BLaER1 treated with 17β-estradiol and CSF1 and Interleukin-3, amounts not matched to agents 10 nM and 100 nM (cell line): Measurements from ENCODE around the gene RNF135.
A peak's percentile ranks its signal among the peaks of the same experiment; 100 is the strongest.

Source experiments
- H3K27ac ChIP-seq, 11 experiments: shearing (Covaris generic); formaldehyde crosslinking; 2 replicates each; pipeline ENCODE4 v1.8.1; 2022
- H3K27me3 ChIP-seq, 11 experiments: shearing (Covaris generic); formaldehyde crosslinking; 2 replicates each; pipeline ENCODE4 v1.8.1; 2022
- H3K36me3 ChIP-seq, 11 experiments: shearing (Covaris generic); formaldehyde crosslinking; 2 replicates each; pipeline ENCODE4 v1.8.1; 2022
- H3K4me1 ChIP-seq, 10 experiments: shearing (Covaris generic); formaldehyde crosslinking; 2 replicates each; pipeline ENCODE4 v1.8.1; 2022
- H3K4me2 ChIP-seq, 11 experiments: shearing (Covaris generic); formaldehyde crosslinking; 2 replicates each; pipeline ENCODE4 v1.8.1; 2022
- H3K4me3 ChIP-seq, 10 experiments: shearing (Covaris generic); formaldehyde crosslinking; 2 replicates each; pipeline ENCODE4 v1.8.1; 2022
- H3K9ac ChIP-seq, 11 experiments: shearing (Covaris generic); formaldehyde crosslinking; 2 replicates each; pipeline ENCODE4 v1.8.1; 2022
- H3K9me3 ChIP-seq, 11 experiments: shearing (Covaris generic); formaldehyde crosslinking; replicated peaks in 1 of 11; 2 replicates each; pipeline ENCODE4 v1.8.1; 2022
- H4K20me1 ChIP-seq, 11 experiments: shearing (Covaris generic); formaldehyde crosslinking; 2 replicates each; pipeline ENCODE4 v1.8.1; 2022
- Cebpa-rat ChIP-seq, 11 experiments: shearing (Covaris generic); IDR thresholded peaks; 2 replicates each; pipeline ENCODE4 v1.8.1; 2022

The RNF135 gene, protein sequence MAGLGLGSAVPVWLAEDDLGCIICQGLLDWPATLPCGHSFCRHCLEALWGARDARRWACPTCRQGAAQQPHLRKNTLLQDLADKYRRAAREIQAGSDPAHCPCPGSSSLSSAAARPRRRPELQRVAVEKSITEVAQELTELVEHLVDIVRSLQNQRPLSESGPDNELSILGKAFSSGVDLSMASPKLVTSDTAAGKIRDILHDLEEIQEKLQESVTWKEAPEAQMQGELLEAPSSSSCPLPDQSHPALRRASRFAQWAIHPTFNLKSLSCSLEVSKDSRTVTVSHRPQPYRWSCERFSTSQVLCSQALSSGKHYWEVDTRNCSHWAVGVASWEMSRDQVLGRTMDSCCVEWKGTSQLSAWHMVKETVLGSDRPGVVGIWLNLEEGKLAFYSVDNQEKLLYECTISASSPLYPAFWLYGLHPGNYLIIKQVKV

DNA sequence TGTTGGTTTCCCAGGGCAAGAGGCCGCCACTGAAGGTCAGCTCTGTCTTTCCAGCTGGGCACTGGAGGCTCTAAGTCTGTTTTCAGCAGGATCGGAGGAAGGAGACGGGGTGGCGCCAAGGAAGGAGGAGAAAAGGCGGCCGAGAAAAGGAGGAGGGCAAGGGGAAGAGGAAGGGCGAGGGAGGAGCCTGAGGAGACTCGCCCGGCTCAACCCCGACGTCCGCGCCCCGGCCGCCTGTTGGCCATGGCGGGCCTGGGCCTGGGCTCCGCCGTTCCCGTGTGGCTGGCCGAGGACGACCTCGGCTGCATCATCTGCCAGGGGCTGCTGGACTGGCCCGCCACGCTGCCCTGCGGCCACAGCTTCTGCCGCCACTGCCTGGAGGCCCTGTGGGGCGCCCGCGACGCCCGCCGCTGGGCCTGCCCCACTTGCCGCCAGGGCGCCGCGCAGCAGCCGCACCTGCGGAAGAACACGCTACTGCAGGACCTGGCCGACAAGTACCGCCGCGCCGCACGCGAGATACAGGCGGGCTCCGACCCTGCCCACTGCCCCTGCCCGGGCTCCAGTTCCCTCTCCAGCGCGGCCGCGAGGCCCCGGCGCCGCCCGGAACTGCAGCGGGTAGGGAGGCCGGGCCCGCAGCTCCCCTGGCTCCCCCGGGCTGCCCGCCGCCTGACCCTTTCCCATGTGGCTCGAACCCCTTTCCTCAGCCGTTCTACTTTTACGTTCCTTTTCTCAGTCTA lies at the start of gene RNF135:
Gene RNF135 (plus strand): TSS at position 209 of the 737 bp plus-strand sequence. CDS start 35 bp downstream, at position 244.
- Histone ChIP-seq H3K9ac (peak within 1 kb of the TSS; percentile 94 to 100 (median 97)), H3K27me3 (no peaks in the 10 kb centered on the region), H3K4me3 (peak within 1 kb of the TSS; percentile 68 to 87 (median 74)), H3K4me1 (peaks cover 27 to 74% (median 45%) of the 10 kb centered on the region in 10 experiments), H3K4me2 (peak within 1 kb of the TSS; percentile 81 to 98 (median 91)), H3K27ac (peak within 1 kb of the TSS; percentile 95 to 100 (median 97)), H3K9me3 (peaks cover 30 to 42% (median 37%) of the 10 kb centered on the region in 11 experiments), H4K20me1 (no peaks in the 10 kb centered on the region), H3K36me3 (peaks cover 26 to 47% (median 38%) of the 10 kb centered on the region in 11 experiments)
- TF ChIP-seq Cebpa-rat (IDR thresholded peaks at IDR 0.05) = no peak

DNA sequence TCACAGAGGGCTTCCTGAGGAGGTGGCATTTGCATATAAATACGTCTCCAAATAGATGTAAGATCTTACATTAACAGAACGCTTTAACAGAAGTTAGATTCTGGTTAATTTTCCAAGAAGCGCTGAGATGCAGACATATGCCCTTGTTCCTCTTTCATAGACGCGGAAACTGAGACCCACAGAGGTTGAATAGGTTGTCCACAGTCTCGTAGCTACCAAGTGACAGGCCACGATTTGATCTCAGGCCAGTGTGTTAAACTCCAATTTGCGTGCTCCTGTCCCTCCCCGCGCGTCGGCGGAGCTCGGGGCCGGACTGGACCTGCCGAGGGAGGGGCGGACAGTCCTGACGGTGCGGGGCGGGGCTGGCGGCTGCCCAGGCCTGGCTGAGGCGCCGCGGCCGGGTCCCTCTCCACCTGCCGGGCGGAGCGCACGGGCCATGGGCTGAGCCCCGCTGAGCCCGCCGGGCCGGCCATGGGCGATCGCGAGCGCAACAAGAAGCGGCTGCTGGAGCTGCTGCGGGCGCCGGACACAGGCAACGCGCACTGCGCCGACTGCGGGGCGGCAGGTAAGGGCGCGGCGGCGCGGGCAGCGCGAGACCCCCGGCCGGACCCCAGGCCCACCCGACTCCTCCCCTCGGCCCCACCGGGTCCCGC lies 49.2 kb upstream of the RNF135 start, which contains the start of gene ADAP2:
Gene ADAP2 (plus strand): TSS at position 402 of the 653 bp plus-strand sequence. CDS start 70 bp downstream, at position 472.
- H3K27ac ChIP-seq = no peak within 1 kb of the TSS

DNA sequence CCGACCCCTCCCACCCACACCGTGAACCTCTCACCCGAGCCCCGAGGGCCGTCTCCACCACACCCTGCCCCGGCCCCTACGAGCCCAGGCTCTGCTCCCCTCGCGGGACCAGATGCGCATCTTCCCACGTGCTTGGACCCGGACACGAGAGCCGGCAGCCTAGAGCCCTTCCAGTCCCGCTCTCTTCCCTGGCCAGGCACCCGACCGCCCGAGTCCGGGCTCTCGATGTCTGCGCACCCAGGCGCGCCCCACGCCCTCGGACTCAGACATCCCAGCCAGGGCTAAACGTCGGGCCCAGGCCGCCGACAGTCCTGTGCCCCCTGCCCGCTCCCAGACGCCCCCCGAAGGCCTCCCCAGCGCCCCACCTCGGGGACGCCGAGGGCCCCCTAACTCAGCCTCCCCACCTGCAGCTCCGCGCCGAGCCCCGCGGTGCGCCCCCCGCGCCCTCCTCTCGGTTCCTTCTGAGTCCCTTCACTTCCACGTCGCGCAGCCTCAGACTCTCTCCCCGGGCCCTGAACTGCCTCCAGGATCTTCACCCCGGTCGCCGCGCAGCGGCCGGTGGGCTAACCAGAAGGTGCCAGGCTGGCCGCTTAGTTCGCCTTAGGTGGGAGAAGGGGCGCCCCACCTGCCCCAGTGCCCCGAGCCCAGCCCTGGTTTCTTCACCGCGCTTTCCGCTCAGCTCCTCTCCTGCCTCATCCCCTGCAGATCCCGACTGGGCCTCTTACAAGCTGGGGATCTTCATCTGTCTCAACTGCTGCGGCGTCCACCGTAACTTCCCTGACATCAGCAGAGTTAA lies 48.4 kb upstream of the RNF135 start:
- peaks cover 31 to 48% (median 47%) of the 10 kb centered on the region in 11 experiments for H3K27me3 ChIP-seq
- no peaks in the 10 kb centered on the region for H4K20me1 ChIP-seq
- peak overlapping the region in 2 of 11 experiments; percentile 71 to 82; a peak in 3 of 22 replicates for H3K4me2 ChIP-seq
- H3K4me3 ChIP-seq = peak overlapping the region in 1 of 10 experiments; percentile 40; a peak in 1 of 20 replicates
- H3K27ac ChIP-seq = no peak overlapping the region
- H3K9me3 ChIP-seq = no peaks in the 10 kb centered on the region
- no peaks in the 10 kb centered on the region for H3K36me3 ChIP-seq
- peaks cover 0 to 35% (median 0%) of the 10 kb centered on the region in 10 experiments; a peak in 8 of 20 replicates for H3K4me1 ChIP-seq
- no peak for TF ChIP-seq Cebpa-rat (IDR thresholded peaks at IDR 0.05)
- H3K9ac ChIP-seq = no peak overlapping the region; a peak in 1 of 22 replicates

More for the DNA sequence above, 49.2 kb upstream of the RNF135 start, which contains the start of gene ADAP2:
- Histone ChIP-seq H3K4me1 (peaks cover 0 to 28% (median 0%) of the 10 kb centered on the region in 10 experiments; a peak in 8 of 20 replicates), H3K4me3 (peak within 1 kb of the TSS in 3 of 10 experiments; percentile 8 to 40 (median 32); a peak in 5 of 20 replicates), H3K9me3 (no peaks in the 10 kb centered on the region), H4K20me1 (no peaks in the 10 kb centered on the region), H3K4me2 (peak within 1 kb of the TSS in 4 of 11 experiments; percentile 12 to 82 (median 62); a peak in 6 of 22 replicates), H3K9ac (peak within 1 kb of the TSS in 2 of 11 experiments; percentile 16 to 50; a peak in 2 of 22 replicates), H3K36me3 (no peaks in the 10 kb centered on the region), H3K27me3 (peaks cover 31 to 48% (median 47%) of the 10 kb centered on the region in 11 experiments)
- no peak for TF ChIP-seq Cebpa-rat (IDR thresholded peaks at IDR 0.05)

DNA sequence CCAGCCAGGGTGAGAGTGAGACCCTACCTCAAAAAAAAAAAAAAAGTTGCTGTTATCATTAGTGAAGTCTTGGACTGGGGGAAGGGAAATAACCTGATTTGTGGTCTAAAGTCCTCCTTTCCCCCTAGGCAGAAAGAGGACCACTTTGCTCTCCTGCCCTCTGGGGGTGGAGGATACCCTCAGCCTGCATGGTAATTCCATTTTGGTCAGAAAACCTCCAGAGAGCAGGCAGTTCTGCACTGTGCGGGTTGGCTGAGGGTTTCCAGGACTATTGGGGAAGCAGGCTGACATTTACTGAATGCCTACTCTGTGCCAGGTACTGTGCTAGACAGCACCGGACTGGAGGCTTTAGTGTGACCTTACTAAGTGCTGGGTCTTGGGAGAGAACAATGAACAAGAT lies 46.5 kb upstream of the RNF135 start:
- TF ChIP-seq Cebpa-rat (IDR thresholded peaks at IDR 0.05) = no peak
- Histone ChIP-seq H3K36me3 (no peaks in the 10 kb centered on the region), H3K27me3 (peaks cover 31 to 48% (median 47%) of the 10 kb centered on the region in 11 experiments), H3K4me2 (no peak overlapping the region), H3K9me3 (no peaks in the 10 kb centered on the region), H4K20me1 (no peaks in the 10 kb centered on the region), H3K4me1 (peaks cover 0 to 53% (median 0%) of the 10 kb centered on the region in 10 experiments; a peak in 8 of 20 replicates), H3K4me3 (no peak overlapping the region), H3K9ac (no peak overlapping the region), H3K27ac (no peak overlapping the region)

DNA sequence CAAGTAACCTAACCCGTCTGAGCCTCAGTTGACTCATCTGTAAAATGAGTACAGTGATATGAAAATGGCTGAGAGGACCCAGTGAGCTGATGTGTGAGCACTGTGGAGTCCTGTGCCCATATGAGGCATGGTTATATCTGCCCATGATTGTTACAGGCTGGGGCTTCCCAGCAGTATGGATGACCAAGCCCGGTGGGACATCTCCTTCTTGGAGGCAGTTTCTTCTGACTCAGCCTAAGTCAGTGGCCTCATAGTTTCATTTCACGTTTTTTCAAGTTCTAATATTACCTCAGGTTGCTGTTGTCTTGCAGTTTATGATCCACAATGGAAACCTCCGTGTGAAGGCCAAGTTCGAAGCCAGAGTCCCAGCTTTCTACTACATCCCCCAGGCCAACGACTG lies 44.3 kb upstream of the RNF135 start:
- H3K4me2 ChIP-seq = peak overlapping the region in 5 of 11 experiments; percentile 20 to 81 (median 46); a peak in 8 of 22 replicates
- no peak for TF ChIP-seq Cebpa-rat (IDR thresholded peaks at IDR 0.05)
- peak overlapping the region in 4 of 11 experiments; percentile 22 to 40 (median 29); a peak in 5 of 22 replicates for H3K27ac ChIP-seq
- no peaks in the 10 kb centered on the region for H4K20me1 ChIP-seq
- peaks cover 20 to 32% (median 31%) of the 10 kb centered on the region in 11 experiments for H3K27me3 ChIP-seq
- no peak overlapping the region for H3K4me3 ChIP-seq
- no peaks in the 10 kb centered on the region for H3K9me3 ChIP-seq
- no peak overlapping the region for H3K9ac ChIP-seq
- H3K36me3 ChIP-seq = no peaks in the 10 kb centered on the region
- H3K4me1 ChIP-seq = peaks cover 0 to 47% (median 0%) of the 10 kb centered on the region in 10 experiments; a peak in 8 of 20 replicates

DNA sequence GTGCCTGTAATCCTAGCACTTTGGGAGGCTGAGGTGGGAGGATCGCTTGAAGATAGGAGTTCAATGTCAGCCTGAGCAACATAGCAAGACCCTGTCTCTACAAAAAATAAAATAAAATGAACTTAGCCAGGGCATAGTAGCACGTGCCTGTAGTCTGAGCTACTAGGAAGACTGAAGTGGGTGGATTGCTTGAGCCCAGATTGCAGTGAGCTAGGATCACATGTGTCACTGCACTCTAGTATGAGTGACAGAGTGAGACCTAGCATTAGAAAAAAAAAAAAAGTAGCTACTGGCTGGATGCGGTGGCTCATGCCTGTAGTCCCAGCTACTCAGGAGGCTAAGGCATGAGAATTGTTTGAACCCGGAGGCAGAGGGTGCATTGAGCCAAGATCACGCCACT lies 43.1 kb upstream of the RNF135 start:
- Histone ChIP-seq H3K9ac (no peak overlapping the region), H3K36me3 (no peaks in the 10 kb centered on the region), H3K27me3 (peaks cover 8 to 20% (median 18%) of the 10 kb centered on the region in 11 experiments), H3K4me1 (peaks cover 0 to 42% (median 0%) of the 10 kb centered on the region in 10 experiments; a peak in 8 of 20 replicates), H3K27ac (no peak overlapping the region), H3K4me3 (no peak overlapping the region), H3K9me3 (no peaks in the 10 kb centered on the region), H3K4me2 (peak overlapping the region in 2 of 11 experiments; percentile 73 to 81; a peak in 1 of 22 replicates), H4K20me1 (no peaks in the 10 kb centered on the region)
- TF ChIP-seq Cebpa-rat (IDR thresholded peaks at IDR 0.05) = no peak

DNA sequence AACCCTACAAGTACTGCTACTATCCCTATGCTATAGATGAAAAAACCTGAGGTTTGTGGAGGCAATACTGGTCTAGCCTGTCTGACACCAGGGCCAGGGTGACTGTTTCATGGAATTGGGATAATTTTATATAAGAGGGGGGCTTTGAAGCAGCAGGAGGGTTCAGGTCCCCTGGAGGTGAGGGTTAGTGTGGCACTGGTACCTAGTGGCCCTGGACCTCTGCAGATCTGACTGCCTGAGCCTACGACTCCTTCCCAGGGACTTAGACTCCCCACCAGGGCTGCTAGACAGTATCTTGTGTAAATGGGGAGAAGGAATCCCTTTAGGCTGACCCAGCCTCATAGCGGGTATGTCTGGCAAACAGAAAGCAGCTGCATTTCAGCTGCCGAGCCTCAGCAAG lies 42.3 kb upstream of the RNF135 start:
- H3K4me3 ChIP-seq = no peak overlapping the region

More for the DNA sequence above, 42.3 kb upstream of the RNF135 start:
- no peak for TF ChIP-seq Cebpa-rat (IDR thresholded peaks at IDR 0.05)
- Histone ChIP-seq H3K9ac (peak overlapping the region in 1 of 11 experiments; percentile 39; a peak in 1 of 22 replicates), H3K36me3 (no peaks in the 10 kb centered on the region), H4K20me1 (no peaks in the 10 kb centered on the region), H3K27ac (no peak overlapping the region), H3K27me3 (peaks cover 0 to 11% (median 10%) of the 10 kb centered on the region in 11 experiments; a peak in 19 of 22 replicates), H3K9me3 (no peaks in the 10 kb centered on the region), H3K4me1 (peaks cover 0 to 43% (median 0%) of the 10 kb centered on the region in 10 experiments; a peak in 8 of 20 replicates), H3K4me2 (peak overlapping the region in 2 of 11 experiments; percentile 28 to 42; a peak in 3 of 22 replicates)
